GM12873 (cell line): Measurements from ENCODE around the gene MMP24OS.

Source experiments
- TF ChIP-seq, protein P1 (sequence below): IDR thresholded peaks from 2 replicates; pipeline ENCODE4 v1.5.1; 2012; ENCODE audit warnings: low read depth, mild to moderate bottlenecking, moderate library complexity, low read length, control low read depth; ENCODE audit not compliant: insufficient read depth; ENCODE audit errors: missing control alignments

The MMP24OS gene

DNA sequence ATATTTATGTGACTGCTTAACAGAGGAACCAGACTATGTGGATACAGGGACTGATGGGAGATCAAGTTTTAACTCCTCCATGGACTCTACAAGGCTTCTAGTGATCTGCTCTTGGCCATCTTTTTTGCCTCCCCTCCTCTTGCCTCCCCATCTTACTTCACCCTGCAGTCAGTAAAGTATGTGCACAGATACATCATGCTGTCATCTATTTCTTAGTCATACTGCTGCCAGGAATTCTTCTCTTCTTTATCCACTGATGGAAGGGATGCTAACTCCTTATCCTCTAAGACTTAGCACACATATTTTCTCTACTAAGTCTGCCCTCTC lies 41.9 kb upstream of the MMP24OS start:
- TF ChIP-seq, protein P1, sequence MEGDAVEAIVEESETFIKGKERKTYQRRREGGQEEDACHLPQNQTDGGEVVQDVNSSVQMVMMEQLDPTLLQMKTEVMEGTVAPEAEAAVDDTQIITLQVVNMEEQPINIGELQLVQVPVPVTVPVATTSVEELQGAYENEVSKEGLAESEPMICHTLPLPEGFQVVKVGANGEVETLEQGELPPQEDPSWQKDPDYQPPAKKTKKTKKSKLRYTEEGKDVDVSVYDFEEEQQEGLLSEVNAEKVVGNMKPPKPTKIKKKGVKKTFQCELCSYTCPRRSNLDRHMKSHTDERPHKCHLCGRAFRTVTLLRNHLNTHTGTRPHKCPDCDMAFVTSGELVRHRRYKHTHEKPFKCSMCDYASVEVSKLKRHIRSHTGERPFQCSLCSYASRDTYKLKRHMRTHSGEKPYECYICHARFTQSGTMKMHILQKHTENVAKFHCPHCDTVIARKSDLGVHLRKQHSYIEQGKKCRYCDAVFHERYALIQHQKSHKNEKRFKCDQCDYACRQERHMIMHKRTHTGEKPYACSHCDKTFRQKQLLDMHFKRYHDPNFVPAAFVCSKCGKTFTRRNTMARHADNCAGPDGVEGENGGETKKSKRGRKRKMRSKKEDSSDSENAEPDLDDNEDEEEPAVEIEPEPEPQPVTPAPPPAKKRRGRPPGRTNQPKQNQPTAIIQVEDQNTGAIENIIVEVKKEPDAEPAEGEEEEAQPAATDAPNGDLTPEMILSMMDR = no peak

DNA sequence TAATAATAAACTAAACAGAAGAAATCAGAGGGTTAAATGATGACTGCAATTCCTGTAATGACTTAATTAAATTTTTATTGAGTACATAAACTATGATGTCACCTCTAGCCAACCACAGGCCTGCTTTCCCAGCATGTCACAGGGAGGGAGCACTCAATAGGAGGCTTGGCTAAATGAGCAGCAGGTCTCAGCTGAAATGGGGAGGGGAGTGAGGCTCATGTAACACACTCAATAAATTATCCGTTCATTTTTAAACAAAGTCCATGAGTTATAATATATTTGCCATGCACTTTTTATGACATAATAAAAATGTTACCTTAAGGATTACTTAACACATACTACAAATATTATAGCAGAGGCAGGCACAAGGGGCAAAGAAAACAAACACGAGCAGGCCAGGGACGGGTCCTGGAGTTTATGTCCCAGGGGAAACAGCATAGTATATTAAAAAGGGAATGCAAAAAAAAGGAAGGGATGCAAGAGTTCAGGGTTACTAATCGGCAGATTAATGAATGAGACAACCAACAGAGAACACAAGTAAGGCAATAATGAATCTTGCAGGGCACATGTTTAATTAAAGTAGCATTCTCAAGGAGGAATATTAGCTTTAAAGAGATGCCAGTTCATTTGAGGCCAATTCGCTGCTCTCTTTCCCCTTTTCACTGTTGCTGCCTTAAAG lies 41.4 kb upstream of the MMP24OS start:
- TF ChIP-seq, protein P1 = no peak

DNA sequence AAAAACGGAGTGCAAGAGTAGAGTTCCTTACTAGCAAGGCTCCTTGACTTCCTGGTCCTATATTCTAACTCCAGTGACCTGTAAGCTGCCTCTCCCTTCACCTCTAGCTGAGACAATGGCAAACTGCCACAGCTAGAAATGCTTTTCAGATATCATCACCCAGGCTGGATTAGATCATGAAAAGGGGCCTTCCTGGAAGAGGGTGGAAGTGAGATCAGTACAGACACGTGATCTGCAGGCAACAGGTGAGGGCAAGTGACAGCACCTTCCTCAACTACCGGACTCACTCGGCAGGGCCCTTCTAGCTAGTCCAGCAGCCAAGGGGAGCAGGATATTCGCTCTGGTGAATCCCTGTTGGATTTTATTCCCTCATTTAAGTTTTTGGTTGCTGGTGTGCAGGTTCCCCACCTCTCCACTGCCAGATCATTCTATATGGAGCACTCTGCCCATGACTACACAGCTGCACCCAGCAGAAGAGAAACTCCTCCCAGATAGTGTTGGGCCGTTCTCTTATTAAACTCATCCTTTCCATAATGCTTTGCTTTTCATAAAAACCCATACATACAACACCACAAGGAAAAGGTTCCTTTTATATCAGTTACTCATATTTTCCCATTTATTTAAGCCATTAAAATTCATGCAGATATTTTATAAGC lies 40.7 kb upstream of the MMP24OS start:
- TF ChIP-seq, protein P1 = no peak

DNA sequence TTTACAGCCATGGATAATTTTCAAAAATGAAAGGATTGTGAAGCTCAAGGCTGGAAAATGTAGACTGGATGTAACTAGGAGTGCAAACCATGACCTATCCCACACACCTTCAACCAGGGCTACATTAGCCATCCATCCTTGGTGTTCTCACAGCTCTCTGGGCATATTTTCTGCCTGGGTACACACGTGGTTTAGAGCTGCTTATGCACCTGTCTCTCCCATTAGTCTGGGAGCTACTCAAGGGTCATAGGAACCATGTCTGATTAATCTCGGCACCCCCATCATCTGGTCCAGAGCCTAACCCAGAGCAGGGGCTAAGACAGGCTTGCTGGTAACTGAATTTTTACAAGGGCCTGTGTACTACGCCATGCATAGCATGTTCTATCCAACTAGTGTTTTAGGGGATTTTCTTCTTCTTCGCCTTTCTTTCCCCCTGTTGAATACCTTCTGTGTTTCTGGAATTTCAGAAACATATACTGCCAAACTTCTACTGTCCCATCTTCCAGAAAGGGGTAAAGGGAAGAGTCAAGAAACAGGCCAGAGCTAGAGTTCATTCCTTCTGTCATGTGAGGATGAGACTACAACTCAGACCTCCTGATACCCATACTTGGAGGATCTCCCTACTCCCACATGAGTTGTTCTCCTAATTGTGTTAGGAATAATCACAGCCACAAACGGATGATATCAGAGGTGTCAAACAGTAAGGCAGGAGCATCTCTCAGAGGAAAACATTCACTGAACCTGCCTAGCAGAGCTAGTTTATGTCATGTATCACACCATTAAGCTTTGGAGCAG lies 39.7 kb upstream of the MMP24OS start:
- TF ChIP-seq, protein P1 = no peak

DNA sequence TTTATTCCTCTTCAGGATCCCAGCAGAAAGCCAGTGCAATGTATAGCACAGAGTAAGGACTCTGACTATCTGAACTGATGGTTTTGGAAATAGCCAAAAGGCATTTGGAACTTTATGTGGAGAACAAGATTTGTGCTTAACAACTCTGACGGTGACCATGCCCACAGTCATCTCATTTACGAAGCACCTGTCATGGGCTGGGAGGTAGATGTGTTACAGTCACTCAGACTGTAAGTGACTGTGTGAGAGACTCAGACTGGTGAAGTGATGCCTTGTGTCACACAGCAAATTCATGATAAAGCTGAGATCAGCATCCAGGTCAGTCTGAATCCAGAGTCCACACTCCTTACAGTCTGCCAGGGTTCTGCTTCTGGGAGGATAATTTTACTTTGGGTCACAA lies 38.2 kb upstream of the MMP24OS start:
- TF ChIP-seq, protein P1 = no peak

DNA sequence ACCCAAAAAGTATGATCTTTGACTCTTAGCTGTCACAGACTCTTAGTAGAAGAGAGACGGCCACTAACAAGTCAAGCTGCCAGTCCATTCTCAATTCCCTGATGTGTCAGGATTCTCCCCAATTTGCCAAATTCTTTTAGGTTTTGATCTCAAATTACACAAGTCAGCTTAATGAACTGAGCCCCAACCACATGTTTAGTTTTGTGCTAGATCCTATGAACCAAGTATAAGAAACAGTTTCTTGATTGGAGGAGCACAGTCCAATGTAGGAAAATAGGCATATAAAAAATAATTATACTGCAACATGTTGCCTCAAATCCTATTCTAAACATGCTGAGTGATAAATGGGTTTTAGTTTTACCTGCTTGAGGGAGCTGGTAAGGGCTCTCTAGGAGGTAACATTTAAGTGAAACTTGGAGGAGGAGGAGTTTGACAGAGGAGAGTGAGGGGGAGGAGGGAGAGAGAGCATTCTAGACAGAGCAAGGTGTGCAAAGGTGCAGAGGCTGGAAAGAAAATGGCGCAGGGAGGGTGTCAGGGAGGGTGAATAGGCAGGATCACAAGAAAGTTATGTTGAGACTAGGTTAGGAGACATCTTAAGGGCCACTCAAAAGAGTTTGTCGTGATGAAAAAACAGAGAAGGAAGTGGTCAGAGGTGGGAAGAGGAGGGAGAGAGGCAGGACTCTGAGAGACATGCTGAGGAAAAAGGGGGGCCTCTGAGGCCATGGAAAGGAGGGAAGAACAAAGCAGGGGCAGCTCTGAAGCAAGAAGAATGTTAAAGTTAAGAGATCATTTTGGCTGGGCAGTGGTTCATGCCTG lies 37.1 kb upstream of the MMP24OS start:
- TF ChIP-seq, protein P1 = no peak

DNA sequence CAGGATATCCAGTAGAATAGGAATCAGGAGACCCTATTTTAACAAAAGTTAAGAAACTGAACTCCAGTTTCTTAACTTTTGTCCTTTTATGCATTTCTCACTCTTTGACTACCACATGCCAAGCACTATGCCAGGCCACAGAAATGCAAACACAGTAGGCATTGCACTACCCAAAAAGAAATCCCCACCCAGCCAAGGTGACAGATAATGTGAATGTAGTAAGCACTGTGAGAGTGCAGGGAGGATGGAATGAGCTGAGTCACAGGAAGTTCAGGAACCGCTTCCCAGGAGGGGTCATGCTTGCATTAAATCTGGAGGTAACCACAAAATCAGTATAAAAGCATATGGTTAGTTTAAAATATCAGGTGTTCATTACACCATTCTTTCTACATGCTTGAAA lies 34.4 kb upstream of the MMP24OS start:
- TF ChIP-seq, protein P1 = no peak
